Stimulated activated CD4-positive, alpha-beta T cell treated with anti-CD3 and anti-CD28 coated beads, Interleukin-1b, Interleukin-23, amount 100 ng/mL, for 24 hours (primary cell): ENCODE data around the gene EZH1.

Source experiments
- DNase-seq, 4 experiments: peaks; one replicate each; pipeline ENCODE4 v3.0.0-alpha.2; 2020; ENCODE audit warnings: low read depth in 4 of 4, low spot score in 1 of 4

Gene EZH1

DNA sequence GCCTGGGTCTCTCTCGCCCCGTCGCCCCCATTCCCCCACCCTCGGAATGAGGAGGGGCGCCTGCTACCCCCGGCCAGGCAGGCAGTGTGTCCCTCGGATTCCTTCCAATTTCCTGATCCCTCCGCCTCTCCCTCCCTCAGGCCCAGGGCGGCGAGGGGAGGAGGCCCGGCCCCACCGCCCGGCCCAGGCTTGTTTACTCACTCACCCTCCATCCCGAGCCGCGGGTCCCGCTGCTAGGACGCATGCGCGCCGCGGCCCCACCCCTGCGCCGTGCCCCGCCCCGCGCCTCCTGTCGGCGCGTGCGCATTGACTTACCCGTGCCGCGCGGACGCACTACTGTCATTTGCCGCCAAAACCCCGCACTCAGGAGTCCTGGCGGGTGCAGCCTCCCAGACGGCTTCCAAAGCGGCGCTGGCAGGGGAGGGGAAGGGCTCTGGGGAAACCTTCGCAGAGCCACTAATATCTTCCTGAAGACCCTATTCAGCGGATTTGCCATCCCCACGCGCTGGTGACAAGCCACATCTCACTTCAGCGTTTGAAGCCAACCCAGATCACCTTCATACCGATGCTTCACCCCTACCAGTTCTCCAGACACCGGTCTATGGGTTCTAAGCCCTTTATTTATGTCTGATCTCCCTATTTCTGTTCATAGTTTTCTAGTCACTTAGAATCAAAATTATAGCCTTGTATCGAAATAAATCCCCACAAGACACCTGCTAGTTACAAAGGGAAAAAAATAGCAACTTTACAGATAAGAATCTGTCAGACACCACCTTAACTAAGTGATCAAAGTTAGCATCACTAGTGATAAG lies at the start of gene EZH1:
TSS of gene EZH1 (minus strand) at position 235 of the 812 bp plus-strand sequence. CDS start 16,099 bp downstream, outside the sequence.
- DNase-seq: peak; percentile 72 to 86 (median 80)

DNA sequence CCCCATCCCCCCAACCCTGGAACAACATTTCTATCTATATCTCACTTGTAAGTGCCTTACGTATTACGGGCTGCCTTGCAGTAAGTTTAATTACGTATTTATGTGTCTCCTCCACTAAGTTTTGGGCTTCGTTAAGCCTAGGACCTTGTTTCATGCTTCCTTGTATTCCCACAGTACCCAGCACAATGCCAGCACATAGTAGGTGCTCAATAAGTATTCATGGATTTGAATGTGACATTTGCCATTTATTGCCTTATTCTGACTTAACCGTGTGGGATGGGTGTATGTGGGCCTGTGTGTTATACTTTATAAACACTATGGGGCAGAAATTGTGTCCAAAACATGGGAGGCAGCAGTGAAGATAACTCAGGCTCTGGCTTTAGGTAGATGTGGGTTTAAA lies 47.7 kb upstream of the EZH1 start:
- no peak for DNase-seq

DNA sequence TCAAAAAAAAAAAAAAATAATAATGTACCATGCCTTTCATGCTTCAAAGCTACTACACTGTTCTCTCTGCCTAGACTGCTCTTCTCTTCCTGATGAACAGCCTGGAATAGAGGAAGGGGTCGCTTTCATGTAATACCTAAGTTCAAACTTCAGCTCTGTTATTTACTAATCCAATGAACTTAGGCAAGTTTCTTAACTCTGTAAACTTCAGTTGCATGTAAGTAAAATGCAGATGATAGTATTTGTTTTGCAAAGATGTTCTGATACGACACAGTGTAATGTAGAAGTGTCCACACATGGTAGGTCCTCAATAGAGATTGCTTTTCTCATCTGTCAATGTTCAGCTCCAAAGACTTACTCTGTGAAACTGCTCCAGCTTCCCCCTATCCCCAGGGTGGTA lies 47.1 kb upstream of the EZH1 start:
- no peak for DNase-seq

DNA sequence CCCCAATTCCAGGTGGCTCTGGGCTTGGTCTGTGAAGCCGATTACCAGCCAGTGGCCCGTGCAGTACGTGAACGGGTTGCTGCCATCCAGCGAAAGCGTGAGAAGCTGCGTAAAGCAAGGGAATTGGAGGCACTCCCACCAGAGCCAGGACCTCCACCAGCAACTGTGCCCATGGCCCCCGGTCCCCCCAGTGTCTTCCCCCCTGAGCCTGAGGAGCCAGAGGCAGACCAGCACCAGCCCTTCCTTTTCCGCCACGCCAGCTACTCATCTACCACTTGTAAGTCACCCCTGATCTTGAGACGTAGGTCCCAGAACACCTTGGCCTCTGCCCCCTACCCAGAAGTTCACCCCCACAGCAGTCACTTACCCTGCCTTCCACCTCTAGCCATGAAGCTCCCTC lies 42.4 kb upstream of the EZH1 start:
- no peak for DNase-seq

DNA sequence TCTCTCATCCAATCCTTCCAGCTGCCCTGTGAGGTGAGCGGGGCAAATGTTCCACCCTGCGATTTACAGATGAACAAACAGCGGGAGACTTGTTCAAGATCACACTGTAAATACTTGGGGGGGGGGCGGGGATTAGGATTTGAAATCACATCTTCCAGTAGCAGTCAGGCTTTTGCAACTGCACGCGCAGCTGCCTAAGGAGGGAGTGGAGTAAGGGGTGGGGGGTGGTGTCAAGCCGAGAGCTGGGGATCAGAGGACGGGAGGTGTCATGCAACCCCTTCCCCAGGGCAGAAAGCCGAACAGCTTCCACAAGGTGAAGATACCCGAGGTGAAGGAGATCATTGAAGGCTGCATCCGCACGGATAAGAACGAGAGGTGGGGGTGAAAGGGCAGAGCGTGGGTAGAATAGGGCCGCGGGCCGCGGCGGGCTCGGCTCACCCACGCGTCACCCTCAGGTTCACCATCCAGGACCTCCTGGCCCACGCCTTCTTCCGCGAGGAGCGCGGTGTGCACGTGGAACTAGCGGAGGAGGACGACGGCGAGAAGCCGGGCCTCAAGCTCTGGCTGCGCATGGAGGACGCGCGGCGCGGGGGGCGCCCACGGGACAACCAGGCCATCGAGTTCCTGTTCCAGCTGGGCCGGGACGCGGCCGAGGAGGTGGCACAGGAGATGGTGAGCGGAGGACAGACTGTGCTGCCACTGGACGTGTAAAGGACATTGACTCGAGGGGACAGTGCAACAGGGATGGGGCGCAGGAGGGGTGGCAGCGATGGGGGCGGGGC lies 40.2 kb upstream of the EZH1 start:
- DNase-seq: no peak

DNA sequence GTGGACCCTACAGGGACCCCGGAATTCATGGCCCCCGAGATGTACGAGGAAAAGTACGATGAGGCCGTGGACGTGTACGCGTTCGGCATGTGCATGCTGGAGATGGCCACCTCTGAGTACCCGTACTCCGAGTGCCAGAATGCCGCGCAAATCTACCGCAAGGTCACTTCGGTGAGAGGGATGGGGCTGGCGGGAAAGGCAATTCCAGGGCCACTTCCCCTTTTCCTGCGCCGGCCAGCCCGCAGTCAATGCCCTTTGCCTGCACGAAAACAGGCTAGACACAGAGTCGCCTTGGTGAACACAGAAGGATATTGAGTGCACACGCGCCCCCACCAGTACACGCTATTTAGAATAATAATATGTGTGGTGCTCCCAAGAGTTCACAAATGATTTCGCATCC lies 39.6 kb upstream of the EZH1 start:
- no peak for DNase-seq

DNA sequence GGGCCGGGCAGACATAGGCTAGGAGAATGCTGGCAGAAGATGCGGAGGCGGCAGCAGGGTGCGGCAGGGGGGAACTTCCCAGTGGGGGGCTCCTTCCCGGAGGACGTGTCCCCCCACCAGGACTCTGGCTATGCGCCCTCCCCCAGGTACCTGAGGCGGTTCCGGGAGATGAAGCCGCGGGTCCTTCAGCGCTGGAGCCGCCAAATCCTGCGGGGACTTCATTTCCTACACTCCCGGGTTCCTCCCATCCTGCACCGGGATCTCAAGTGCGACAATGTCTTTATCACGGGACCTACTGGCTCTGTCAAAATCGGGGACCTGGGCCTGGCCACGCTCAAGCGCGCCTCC lies 38.9 kb upstream of the EZH1 start:
- DNase-seq: no peak

DNA sequence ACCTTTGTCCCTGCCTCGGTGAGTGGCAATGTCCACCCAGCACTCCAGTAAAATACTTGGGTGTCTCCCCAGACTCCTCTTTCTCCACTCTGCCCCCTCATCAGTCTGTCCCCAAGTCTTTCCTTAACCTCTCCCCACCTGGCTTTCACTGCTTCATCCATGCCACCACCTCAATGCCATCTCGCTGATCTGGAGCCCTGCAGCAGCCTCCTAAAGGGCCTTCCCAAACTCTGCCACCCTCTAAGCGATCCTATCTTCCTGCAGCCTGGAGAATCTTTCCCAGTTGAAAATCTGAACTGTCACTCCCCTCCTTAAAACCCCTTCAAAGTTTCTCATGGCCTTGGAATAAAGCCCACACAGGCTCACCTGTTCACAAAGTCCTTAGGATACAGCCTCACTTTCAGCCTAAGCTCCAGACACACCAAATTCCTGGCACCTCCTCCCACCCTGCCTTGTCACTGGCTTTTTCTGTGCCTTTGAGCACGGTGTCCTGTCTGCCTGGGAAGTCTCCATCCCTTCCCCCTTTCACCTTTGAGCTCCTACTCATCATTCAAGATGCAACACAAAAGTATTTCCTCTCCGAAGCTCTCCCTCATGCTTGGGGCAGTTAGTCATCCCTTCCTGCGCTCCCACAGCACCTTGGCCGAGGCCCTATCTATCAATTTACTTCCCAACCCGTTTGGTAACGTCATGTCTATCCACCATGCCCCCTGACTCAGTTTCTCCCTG lies 38.4 kb upstream of the EZH1 start:
- no peak for DNase-seq

DNA sequence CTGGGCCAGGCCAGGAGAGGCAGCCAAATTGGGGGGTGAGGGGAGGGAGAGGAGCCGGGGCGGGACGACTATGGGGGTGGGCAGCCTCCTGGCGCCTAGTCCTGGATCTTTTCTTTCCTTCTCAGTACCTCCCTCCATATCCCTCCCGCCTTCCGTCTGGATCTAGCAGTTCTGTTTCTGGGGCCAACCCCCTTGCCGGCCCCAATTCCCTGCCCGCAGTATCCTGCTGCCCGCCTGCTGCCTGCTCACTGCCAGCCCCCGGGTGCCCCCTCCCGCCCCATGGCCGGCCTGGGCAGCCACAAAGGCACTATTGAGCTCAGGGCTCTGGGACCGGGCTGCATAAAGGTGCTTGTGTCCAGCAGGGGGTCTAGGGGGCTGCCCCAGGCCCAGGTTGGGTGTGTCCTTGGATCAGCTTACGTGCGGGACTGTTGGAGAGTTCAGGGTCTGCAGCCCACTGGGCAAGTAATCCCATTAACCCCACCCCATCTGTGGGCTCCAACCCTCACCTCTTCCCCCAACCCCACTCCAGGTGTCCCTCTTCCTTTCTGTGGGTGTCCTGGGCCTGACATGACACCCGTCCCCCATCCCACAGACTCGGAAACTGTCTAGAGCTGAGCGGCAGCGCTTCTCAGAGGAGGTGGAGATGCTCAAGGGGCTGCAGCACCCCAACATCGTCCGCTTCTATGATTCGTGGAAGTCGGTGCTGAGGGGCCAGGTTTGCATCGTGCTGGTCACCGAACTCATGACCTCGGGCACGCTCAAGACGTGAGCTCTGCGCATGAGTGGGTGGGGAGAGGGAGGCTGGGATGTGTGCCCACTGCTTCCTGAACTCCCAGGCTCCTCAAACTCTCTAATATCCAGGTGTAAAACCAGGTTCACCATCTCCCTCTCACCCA lies 37.6 kb upstream of the EZH1 start:
- DNase-seq: no peak

DNA sequence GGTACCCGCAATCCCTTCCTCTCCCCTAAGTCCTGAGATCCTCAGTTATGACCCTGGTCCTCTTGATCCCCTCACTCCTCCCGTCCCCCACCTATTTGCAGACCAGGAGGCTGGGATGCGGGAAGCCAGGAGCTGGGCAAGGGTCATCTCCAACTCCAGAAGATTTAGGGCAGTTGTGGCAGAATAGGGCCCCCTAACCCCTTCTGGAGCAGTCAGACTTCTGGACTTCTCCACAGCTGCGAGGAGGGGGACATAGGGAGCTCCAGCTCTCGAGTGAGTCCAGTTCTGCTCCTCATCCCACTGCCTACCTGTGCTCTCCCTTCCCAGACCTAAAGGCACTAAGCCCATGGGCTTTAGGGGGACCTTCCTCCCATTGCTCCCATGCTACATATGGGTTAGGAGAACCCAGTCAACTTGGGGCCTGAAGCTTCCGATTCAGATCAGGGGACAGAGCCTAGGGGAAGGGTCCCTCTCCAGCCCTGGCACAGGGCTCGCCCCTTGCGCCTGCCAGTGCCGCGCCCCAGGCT lies 36.9 kb upstream of the EZH1 start:
- no peak for DNase-seq

DNA sequence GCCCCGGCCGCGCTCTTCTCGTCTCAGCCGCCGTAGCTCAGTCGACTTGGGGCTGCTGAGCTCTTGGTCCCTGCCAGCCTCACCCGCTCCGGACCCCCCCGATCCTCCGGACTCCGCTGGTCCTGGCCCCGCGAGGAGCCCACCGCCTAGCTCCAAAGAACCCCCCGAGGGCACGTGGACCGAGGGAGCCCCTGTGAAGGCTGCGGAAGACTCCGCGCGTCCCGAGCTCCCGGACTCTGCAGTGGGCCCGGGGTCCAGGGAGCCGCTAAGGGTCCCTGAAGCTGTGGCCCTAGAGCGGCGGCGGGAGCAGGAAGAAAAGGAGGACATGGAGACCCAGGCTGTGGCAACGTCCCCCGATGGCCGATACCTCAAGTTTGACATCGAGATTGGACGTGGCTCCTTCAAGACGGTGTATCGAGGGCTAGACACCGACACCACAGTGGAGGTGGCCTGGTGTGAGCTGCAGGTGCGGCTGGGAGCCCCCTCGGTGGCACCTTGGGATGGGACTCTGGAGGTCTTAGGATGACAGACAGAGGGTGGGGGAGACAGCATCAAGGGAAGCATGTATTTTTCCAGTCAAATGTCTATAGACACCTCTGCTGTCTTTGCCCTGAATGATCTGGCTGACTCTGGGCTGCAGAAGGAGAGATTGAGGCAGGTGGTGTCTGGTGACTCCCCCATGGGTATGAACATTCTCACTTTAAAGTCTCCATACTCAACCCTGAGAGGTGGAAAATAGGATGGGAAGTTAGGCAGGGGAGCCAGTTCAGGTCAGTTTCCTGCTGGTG lies 36.2 kb upstream of the EZH1 start:
- DNase-seq: no peak

DNA sequence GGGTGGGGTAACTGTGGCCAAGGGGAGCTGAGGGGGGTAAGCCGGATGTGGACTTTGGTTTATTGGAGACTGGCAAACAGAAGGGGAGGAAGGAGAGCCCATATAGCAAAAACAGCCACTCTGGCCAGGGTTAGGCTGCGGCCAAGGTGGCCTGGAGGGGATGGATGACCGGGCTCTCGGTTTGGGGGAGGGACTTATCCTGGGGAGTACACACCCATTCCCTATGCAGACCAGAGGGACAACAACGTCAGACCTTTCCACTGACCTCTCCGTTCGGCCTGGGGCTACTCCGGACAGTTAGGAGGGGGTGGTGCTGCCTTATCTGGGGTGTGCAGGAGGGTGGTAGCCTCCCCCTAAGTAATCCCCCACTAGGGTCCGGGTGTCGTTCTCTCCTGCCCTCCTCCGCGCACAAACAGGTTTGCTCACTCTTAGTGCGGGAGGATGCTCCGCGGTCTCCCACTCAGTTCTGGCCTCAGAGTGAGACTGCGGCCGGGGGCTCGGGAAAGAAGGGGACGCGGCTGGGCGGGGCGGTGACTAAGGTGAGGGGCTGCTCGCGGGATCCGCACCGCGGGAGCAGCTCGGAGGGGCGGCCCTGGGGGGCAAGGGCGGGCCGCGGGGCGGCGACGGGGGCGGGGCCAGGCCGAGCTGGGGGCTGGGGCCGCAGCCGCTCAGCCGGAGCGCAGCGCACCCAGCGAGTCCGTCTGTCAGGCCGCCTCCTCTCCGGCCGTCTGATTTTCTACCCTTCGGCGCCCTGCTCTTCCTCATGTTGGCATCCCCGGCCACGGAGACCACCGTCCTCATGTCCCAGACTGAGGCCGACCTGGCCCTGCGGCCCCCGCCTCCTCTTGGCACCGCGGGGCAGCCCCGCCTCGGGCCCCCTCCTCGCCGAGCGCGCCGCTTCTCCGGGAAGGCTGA lies 35.4 kb upstream of the EZH1 start, which contains the start of gene WNK4:
TSS of gene WNK4 (plus strand) at position 675 of the 915 bp plus-strand sequence. CDS start at position 764, 89 bp downstream.
- no peak for DNase-seq

DNA sequence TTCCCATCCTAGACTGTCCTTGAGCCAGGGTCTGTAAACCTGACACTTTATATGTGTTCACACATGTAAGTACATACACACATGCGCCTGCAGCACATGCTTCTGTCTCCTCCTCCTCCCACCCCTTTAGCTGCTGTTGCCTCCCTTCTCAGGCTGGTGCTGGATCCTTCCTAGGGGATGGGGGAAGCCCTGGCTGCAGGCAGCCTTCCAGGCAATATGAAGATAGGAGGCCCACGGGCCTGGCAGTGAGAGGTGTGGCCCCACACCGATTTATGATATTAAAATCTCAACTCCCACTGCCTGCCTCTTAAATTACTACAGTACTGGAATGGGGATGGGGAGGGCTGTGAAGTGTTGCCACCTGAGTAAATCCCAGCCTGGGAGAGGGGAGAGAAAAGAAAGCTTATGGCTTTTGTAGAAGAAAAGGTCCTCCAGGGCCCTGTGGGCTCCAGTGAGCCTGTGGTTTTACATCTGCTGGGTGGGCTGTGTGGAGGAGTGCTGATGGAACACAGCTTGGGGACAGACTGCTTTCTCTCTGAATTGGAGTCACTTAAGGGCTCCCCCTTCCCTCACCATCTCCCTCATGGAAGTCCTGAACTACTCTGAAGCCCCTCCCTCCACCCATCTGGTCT lies 34.6 kb upstream of the EZH1 start:
- no peak for DNase-seq

DNA sequence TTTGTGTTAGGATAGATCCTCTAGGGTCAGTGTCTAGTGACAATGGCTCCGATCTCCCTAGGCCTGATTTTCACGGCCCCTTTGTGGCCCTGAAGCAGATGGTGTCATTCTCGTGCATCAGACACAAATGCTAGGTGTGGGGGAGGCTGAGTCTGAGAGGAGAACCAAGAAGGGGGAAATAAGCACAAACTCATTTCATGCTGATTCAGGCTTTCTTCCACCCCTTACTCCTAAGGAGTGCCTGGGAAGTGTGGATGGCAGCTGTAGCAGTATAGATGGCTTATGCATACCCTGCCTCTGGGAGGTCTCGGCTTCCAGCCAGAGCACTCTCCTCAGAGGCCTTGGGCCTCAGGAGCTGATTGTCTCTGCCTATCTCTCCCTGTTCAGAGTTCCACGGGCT lies 33.7 kb upstream of the EZH1 start:
- no peak for DNase-seq

DNA sequence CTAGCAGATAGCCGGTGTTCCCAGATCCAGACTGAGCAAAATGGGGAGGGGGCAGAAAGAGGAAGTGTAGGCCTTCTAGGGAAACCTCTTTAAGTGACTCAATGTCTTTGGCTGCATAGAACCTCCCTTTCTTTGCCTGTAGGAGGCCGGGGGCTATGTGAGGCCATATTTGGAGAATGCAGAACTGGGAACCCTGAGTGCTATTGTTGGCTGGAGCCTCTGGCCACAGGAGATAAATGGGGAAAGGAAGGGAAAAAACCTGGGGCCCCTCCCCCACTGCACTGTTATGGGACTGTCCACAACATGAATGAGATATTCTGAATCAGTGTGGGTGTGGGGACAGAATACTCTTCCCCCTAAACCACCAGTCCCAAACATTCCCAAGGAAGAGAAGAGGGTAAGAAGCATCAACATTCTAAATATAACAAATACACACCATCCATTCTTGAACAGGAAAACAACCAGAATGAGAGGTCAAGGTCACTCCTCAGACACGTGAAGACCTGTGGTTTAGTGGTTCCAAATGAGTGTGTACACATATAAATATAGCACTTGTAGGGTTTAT lies 30.8 kb upstream of the EZH1 start:
- no peak for DNase-seq

DNA sequence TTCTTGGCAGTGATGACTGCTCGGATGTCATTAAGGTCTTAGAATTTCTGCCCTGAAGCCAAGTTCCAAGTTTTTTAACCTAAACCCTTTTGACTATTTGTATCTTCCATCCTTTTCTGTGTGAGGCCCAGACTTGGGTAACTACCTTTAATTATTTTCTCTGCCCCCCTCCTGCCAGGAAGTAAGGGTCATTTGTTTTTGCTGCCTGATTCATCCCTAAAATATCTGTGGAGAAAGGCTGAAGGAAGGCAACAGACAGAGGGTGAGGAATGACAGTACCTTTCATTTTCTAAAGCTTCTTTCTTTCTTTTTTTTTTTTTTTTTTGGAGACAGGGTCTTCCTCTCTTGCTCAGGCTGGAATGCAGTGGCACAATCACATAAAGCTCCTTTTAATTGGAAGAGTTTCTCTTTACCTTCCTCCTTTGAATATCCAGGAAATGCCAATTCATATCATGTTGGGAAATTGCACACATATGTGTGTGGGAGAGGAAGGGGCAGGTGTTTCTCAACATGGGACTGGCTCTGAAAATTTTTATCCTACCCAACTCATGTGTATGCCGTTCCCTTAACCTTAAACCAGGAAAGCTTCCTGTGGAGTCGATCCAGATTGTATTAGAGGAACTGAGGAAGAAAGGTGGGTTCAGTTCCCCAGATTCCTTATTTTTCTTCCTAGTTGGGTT lies 29.4 kb upstream of the EZH1 start:
- no peak for DNase-seq

DNA sequence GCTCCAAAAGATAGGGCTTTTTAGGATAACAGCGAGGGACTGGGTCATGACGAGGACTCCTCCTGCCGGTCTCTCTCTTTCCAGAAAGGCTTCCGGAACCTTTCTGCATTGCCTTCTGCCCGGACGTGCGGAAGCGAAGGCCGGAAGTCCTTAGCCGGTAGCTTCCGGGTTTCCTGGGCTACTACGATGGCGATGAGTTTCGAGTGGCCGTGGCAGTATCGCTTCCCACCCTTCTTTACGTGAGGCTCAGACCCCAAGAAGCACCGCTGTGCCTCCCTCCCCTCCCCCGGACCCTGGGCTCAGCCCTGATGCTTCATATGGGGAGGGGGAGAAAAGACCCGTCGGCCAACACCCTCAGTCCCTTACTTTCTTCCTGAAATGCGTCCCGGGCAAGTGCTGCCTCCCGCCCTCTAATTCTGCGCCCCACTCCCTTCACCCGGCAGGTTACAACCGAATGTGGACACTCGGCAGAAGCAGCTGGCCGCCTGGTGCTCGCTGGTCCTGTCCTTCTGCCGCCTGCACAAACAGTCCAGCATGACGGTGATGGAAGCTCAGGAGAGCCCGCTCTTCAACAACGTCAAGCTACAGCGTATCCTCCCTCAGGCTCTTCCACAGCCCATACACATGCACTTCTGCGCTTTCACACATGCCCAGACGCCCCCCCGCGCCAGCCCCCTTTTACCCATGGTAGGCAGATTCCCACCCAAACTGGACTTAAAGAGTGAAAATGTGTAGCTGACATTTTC lies 28.6 kb upstream of the EZH1 start, which contains the start of gene VPS25:
TSS of gene VPS25 (plus strand) at position 160 of the 746 bp plus-strand sequence. CDS start at position 187, 27 bp downstream.
- peak; percentile 49 to 61 (median 59) for DNase-seq
